ENCODE measurements around the gene KAZN.

Gene KAZN

GRCh38 chr1:14614341-14614740, 15.9 kb downstream of the KAZN start:
- no peaks in the 10 kb centered on the region for H3K4me1 Mint-ChIP-seq
- ATAC-seq (no peak), DNase-seq (no peak)
- peaks cover 6% of the 10 kb centered on the region for H3K9me3 Mint-ChIP-seq
- H3K4me3 Mint-ChIP-seq = no peak overlapping the region
- H3K27me3 Mint-ChIP-seq = no peaks in the 10 kb centered on the region
- H3K36me3 Mint-ChIP-seq (ENCODE audit: low read depth) = no peaks in the 10 kb centered on the region
- no peak overlapping the region for H3K27ac Mint-ChIP-seq

- Mint-ChIP-seq H3K9me3 (peaks cover 11% of the 10 kb centered on the region), H3K4me3 (no peak overlapping the region), H3K27me3 (no peaks in the 10 kb centered on the region), H3K27ac (no peak overlapping the region), H3K36me3 (ENCODE audit: low read depth) (no peaks in the 10 kb centered on the region), H3K4me1 (no peaks in the 10 kb centered on the region)
- ATAC-seq = no peak
- DNase-seq = no peak
Measured at GRCh38 chr1:14615549-14616218, 17.2 kb downstream of the KAZN start.

- H3K4me3 Mint-ChIP-seq = no peak overlapping the region
- H3K27ac Mint-ChIP-seq = no peak overlapping the region
- no peak for ATAC-seq
- no peaks in the 10 kb centered on the region for H3K27me3 Mint-ChIP-seq
- DNase-seq = no peak
- no peaks in the 10 kb centered on the region for H3K4me1 Mint-ChIP-seq
- no peaks in the 10 kb centered on the region for H3K36me3 Mint-ChIP-seq (ENCODE audit: low read depth)
- H3K9me3 Mint-ChIP-seq = peaks cover 11% of the 10 kb centered on the region
Measured at GRCh38 chr1:14616632-14617396, 18.3 kb downstream of the KAZN start.

- no peak for DNase-seq
- no peaks in the 10 kb centered on the region for H3K36me3 Mint-ChIP-seq (ENCODE audit: low read depth)
- H3K9me3 Mint-ChIP-seq = peaks cover 14% of the 10 kb centered on the region
- no peak overlapping the region for H3K4me3 Mint-ChIP-seq
- no peaks in the 10 kb centered on the region for H3K27me3 Mint-ChIP-seq
- no peaks in the 10 kb centered on the region for H3K4me1 Mint-ChIP-seq
- no peak overlapping the region for H3K27ac Mint-ChIP-seq
- no peak for ATAC-seq
Measured at GRCh38 chr1:14617791-14618190, 19.3 kb downstream of the KAZN start.

GRCh38 chr1:14620941-14621340, 22.5 kb downstream of the KAZN start:
- no peak overlapping the region for H3K27ac Mint-ChIP-seq
- H3K4me3 Mint-ChIP-seq = no peak overlapping the region
- ATAC-seq (no peak), DNase-seq (no peak)
- no peaks in the 10 kb centered on the region for H3K36me3 Mint-ChIP-seq (ENCODE audit: low read depth)
- no peaks in the 10 kb centered on the region for H3K4me1 Mint-ChIP-seq
- H3K27me3 Mint-ChIP-seq = no peaks in the 10 kb centered on the region
- H3K9me3 Mint-ChIP-seq = peaks cover 14% of the 10 kb centered on the region

- no peak for ATAC-seq
- H3K4me1 Mint-ChIP-seq = no peaks in the 10 kb centered on the region
- H3K27ac Mint-ChIP-seq = no peak overlapping the region
- H3K27me3 Mint-ChIP-seq = no peaks in the 10 kb centered on the region
- H3K4me3 Mint-ChIP-seq = no peak overlapping the region
- H3K36me3 Mint-ChIP-seq (ENCODE audit: low read depth) = no peaks in the 10 kb centered on the region
- DNase-seq = no peak
- H3K9me3 Mint-ChIP-seq = peaks cover 14% of the 10 kb centered on the region
Measured at GRCh38 chr1:14623090-14623489, 24.6 kb downstream of the KAZN start.

- no peak overlapping the region for H3K4me3 Mint-ChIP-seq
- DNase-seq (no peak), ATAC-seq (no peak)
- no peaks in the 10 kb centered on the region for H3K4me1 Mint-ChIP-seq
- no peak overlapping the region for H3K27ac Mint-ChIP-seq
- peaks cover 2% of the 10 kb centered on the region for H3K9me3 Mint-ChIP-seq
- H3K36me3 Mint-ChIP-seq (ENCODE audit: low read depth) = no peaks in the 10 kb centered on the region
- H3K27me3 Mint-ChIP-seq = no peaks in the 10 kb centered on the region
Measured at GRCh38 chr1:14624941-14625340, 26.5 kb downstream of the KAZN start.

GRCh38 chr1:14625572-14625971, 27.1 kb downstream of the KAZN start:
- Mint-ChIP-seq H3K27ac (no peak overlapping the region), H3K4me3 (no peak overlapping the region), H3K36me3 (ENCODE audit: low read depth) (no peaks in the 10 kb centered on the region), H3K27me3 (no peaks in the 10 kb centered on the region), H3K4me1 (no peaks in the 10 kb centered on the region), H3K9me3 (peaks cover 2% of the 10 kb centered on the region)
- no peak for DNase-seq
- ATAC-seq = no peak

- ATAC-seq = no peak
- no peaks in the 10 kb centered on the region for H3K27me3 Mint-ChIP-seq
- no peak for DNase-seq
- no peaks in the 10 kb centered on the region for H3K36me3 Mint-ChIP-seq (ENCODE audit: low read depth)
- no peaks in the 10 kb centered on the region for H3K4me1 Mint-ChIP-seq
- H3K9me3 Mint-ChIP-seq = peaks cover 2% of the 10 kb centered on the region
- no peak overlapping the region for H3K27ac Mint-ChIP-seq
- no peak overlapping the region for H3K4me3 Mint-ChIP-seq
Measured at GRCh38 chr1:14625996-14626395, 27.5 kb downstream of the KAZN start.

- ATAC-seq (peak; percentile 20), DNase-seq (no peak)
- Mint-ChIP-seq H3K4me1 (no peaks in the 10 kb centered on the region), H3K27me3 (no peaks in the 10 kb centered on the region), H3K9me3 (peaks cover 2% of the 10 kb centered on the region), H3K36me3 (ENCODE audit: low read depth) (no peaks in the 10 kb centered on the region), H3K27ac (no peak overlapping the region), H3K4me3 (no peak overlapping the region)
Measured at GRCh38 chr1:14626869-14627607, 28.6 kb downstream of the KAZN start.

- Mint-ChIP-seq H3K27ac (no peak overlapping the region), H3K4me1 (no peaks in the 10 kb centered on the region)
- DNase-seq = no peak
Measured at GRCh38 chr1:14627608-14628489, 29.4 kb downstream of the KAZN start.

GRCh38 chr1:14629363-14630014, 31.0 kb downstream of the KAZN start:
- Mint-ChIP-seq H3K9me3 (no peaks in the 10 kb centered on the region), H3K27me3 (no peaks in the 10 kb centered on the region), H3K36me3 (ENCODE audit: low read depth) (no peaks in the 10 kb centered on the region), H3K4me3 (no peak overlapping the region), H3K4me1 (no peaks in the 10 kb centered on the region), H3K27ac (no peak overlapping the region)
- no peak for ATAC-seq
- DNase-seq = no peak

More at GRCh38 chr1:14627608-14628489, 29.4 kb downstream of the KAZN start:
- ATAC-seq = no peak
- Mint-ChIP-seq H3K9me3 (no peaks in the 10 kb centered on the region), H3K27me3 (no peaks in the 10 kb centered on the region), H3K36me3 (ENCODE audit: low read depth) (no peaks in the 10 kb centered on the region), H3K4me3 (no peak overlapping the region)

GRCh38 chr1:14630986-14631385, 32.5 kb downstream of the KAZN start:
- DNase-seq (no peak), ATAC-seq (no peak)
- Mint-ChIP-seq H3K4me3 (no peak overlapping the region), H3K4me1 (no peaks in the 10 kb centered on the region), H3K36me3 (ENCODE audit: low read depth) (no peaks in the 10 kb centered on the region), H3K27ac (no peak overlapping the region), H3K27me3 (no peaks in the 10 kb centered on the region), H3K9me3 (no peaks in the 10 kb centered on the region)

GRCh38 chr1:14631421-14631820, 32.9 kb downstream of the KAZN start:
- Mint-ChIP-seq H3K36me3 (ENCODE audit: low read depth) (no peaks in the 10 kb centered on the region), H3K27me3 (no peaks in the 10 kb centered on the region), H3K27ac (no peak overlapping the region)

More at GRCh38 chr1:14631421-14631820, 32.9 kb downstream of the KAZN start:
- Mint-ChIP-seq H3K4me3 (no peak overlapping the region), H3K4me1 (no peaks in the 10 kb centered on the region), H3K9me3 (no peaks in the 10 kb centered on the region)
- ATAC-seq (no peak), DNase-seq (no peak)

All from activated naive CD8-positive, alpha-beta T cell treated with anti-CD3 and anti-CD28 coated beads, Interleukin-2, amount 50 U/mL, for 24 hours (primary cell).